ENCODE results near the gene GTF2H4.

The GTF2H4 gene

GRCh38 chr6:30880698-30881252 lies 27.2 kb upstream of the GTF2H4 start:
- no peak overlapping the region for H3K4me2 ChIP-seq (ENCODE audit: low read depth, low read length, poor library complexity, severe bottlenecking)
- no peaks in the 10 kb centered on the region for H3F3A ChIP-seq (ENCODE audit: insufficient read depth)
- no peak for TF ChIP-seq EZH2phosphoT487 (conservative IDR thresholded peaks at IDR 0.05; ENCODE audit: low read length)
- TF ChIP-seq, protein P1, sequence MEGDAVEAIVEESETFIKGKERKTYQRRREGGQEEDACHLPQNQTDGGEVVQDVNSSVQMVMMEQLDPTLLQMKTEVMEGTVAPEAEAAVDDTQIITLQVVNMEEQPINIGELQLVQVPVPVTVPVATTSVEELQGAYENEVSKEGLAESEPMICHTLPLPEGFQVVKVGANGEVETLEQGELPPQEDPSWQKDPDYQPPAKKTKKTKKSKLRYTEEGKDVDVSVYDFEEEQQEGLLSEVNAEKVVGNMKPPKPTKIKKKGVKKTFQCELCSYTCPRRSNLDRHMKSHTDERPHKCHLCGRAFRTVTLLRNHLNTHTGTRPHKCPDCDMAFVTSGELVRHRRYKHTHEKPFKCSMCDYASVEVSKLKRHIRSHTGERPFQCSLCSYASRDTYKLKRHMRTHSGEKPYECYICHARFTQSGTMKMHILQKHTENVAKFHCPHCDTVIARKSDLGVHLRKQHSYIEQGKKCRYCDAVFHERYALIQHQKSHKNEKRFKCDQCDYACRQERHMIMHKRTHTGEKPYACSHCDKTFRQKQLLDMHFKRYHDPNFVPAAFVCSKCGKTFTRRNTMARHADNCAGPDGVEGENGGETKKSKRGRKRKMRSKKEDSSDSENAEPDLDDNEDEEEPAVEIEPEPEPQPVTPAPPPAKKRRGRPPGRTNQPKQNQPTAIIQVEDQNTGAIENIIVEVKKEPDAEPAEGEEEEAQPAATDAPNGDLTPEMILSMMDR (IDR thresholded peaks at IDR 0.05; ENCODE audit: insufficient read depth, low read length, poor library complexity, severe bottlenecking) = no peak
- no peak overlapping the region for H3K9ac ChIP-seq (ENCODE audit: low read length)
- no peak overlapping the region for H2AFZ ChIP-seq (ENCODE audit: low read depth, low read length, severe bottlenecking)
- H3K9me3 ChIP-seq (ENCODE audit: insufficient read depth, low read length) = no peaks in the 10 kb centered on the region
- H3K36me3 ChIP-seq (ENCODE audit: low read length) = no peaks in the 10 kb centered on the region
- no peaks in the 10 kb centered on the region for H4K20me1 ChIP-seq (ENCODE audit: low read depth, low read length)
- no peaks in the 10 kb centered on the region for H3K79me2 ChIP-seq (ENCODE audit: insufficient read depth, low read length)
- no peaks in the 10 kb centered on the region for H3K9me2 ChIP-seq (replicated peaks; ENCODE audit: insufficient read depth, low read length)
- no peaks in the 10 kb centered on the region for H3K27me3 ChIP-seq (ENCODE audit: low read length)
- H3K27ac ChIP-seq (ENCODE audit: low read depth, low read length) = no peak overlapping the region
- no peak overlapping the region for H3K4me3 ChIP-seq (ENCODE audit: insufficient read depth, low read length, poor library complexity, severe bottlenecking)

DNA sequence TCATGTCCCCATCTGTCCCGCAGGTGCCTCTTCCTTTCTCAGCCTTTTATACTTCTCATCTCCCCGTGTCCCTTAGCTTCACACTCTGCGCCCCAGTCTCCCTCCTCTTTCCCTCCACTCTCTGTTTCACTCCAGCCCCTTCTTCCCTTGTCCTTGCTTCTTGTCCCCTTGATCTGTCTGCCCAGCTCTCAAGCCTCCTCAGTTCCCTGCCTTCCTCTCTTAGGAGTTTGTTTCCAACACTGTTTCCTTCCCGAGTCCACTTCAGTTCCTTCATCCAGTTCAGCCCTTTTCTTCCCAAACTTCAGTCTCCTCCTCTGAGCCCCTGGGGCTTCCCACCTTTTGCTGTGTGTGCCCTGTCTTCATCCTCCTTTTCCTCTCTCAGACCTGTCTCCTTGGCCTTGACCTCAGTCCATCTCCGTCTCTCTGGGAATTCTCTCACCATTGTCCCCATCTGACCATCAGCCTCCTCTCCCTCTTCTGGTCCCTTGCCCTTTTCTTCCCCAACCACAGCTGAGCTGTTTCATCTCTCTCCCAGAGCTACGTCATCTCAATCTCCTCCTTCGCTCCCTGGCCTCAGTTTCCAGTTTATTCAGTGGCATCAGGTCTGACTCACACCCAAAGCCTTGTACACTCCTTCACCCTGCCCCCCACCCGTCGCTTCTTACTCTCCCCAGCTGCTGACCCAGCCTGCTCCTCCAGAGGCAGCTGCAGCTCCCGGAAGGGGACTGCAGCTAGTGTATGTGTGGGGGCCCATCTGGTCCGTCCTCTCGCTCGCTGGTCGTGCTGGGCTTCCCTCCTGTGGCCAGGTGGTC lies 26.4 kb upstream of the GTF2H4 start:
- Histone ChIP-seq H3K27ac (ENCODE audit: low read depth, low read length) (no peak overlapping the region), H3K9me3 (ENCODE audit: insufficient read depth, low read length) (no peaks in the 10 kb centered on the region), H3K27me3 (ENCODE audit: low read length) (no peaks in the 10 kb centered on the region), H3K79me2 (ENCODE audit: insufficient read depth, low read length) (no peaks in the 10 kb centered on the region), H3K36me3 (ENCODE audit: low read length) (no peaks in the 10 kb centered on the region), H3K4me3 (ENCODE audit: insufficient read depth, low read length, poor library complexity, severe bottlenecking) (no peak overlapping the region), H3K9me2 (replicated peaks; ENCODE audit: insufficient read depth, low read length) (no peaks in the 10 kb centered on the region), H3K9ac (ENCODE audit: low read length) (no peak overlapping the region), H3F3A (ENCODE audit: insufficient read depth) (no peaks in the 10 kb centered on the region), H2AFZ (ENCODE audit: low read depth, low read length, severe bottlenecking) (no peak overlapping the region), H3K4me2 (ENCODE audit: low read depth, low read length, poor library complexity, severe bottlenecking) (no peak overlapping the region), H4K20me1 (ENCODE audit: low read depth, low read length) (no peaks in the 10 kb centered on the region)
- no peak for TF ChIP-seq EZH2phosphoT487 (conservative IDR thresholded peaks at IDR 0.05; ENCODE audit: low read length)
- TF ChIP-seq, protein P1 (IDR thresholded peaks at IDR 0.05; ENCODE audit: insufficient read depth, low read length, poor library complexity, severe bottlenecking) = no peak

DNA sequence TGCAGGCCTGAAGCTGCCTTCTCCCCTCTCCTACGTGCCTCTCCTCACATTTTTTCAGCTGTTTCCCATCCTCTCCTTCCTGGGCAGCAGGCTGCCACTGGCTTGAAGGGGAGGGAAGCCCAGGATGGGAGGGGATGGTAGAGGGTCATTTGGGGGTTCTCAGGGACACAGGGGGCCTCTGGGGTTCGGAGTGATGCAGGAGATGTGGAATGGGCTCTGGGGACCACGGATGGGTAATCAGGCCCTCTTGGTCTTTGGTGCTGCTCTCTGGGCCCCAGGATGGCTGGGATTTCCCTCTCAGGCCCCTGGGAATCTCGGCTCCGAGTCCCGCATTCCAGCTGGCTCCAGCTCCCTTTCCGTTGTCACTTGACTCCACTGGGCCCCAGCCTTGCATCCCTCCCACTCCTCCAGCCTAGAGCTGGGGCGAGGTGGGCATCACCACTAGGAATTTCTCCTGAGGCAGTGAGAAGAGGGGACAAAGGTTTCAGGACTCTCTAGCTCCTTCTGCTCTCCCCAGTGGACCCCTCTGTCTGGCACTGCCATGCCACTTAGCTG lies 25.7 kb upstream of the GTF2H4 start:
- TF ChIP-seq EZH2phosphoT487 (conservative IDR thresholded peaks at IDR 0.05; ENCODE audit: low read length) = no peak
- TF ChIP-seq, protein P1 (IDR thresholded peaks at IDR 0.05; ENCODE audit: insufficient read depth, low read length, poor library complexity, severe bottlenecking) = no peak
- Histone ChIP-seq H3K9ac (ENCODE audit: low read length) (no peak overlapping the region), H2AFZ (ENCODE audit: low read depth, low read length, severe bottlenecking) (no peak overlapping the region), H4K20me1 (ENCODE audit: low read depth, low read length) (no peaks in the 10 kb centered on the region), H3K79me2 (ENCODE audit: insufficient read depth, low read length) (no peaks in the 10 kb centered on the region), H3K9me3 (ENCODE audit: insufficient read depth, low read length) (no peaks in the 10 kb centered on the region), H3K9me2 (replicated peaks; ENCODE audit: insufficient read depth, low read length) (no peaks in the 10 kb centered on the region), H3K27ac (ENCODE audit: low read depth, low read length) (no peak overlapping the region), H3K27me3 (ENCODE audit: low read length) (no peaks in the 10 kb centered on the region), H3K4me2 (ENCODE audit: low read depth, low read length, poor library complexity, severe bottlenecking) (no peak overlapping the region), H3F3A (ENCODE audit: insufficient read depth) (no peaks in the 10 kb centered on the region), H3K4me3 (ENCODE audit: insufficient read depth, low read length, poor library complexity, severe bottlenecking) (no peak overlapping the region), H3K36me3 (ENCODE audit: low read length) (no peaks in the 10 kb centered on the region)

All from SU-DHL-6 (cell line).